ENCODE results near the gene TNK1. TPM values are rescaled to one million over a fixed set of nuclear protein-coding genes. Genes with fewer than 3 reads are reported as not detected.

TNK1 gene
- total RNA-seq, 1 donor from 2014 or later: 5.8 TPM

DNA sequence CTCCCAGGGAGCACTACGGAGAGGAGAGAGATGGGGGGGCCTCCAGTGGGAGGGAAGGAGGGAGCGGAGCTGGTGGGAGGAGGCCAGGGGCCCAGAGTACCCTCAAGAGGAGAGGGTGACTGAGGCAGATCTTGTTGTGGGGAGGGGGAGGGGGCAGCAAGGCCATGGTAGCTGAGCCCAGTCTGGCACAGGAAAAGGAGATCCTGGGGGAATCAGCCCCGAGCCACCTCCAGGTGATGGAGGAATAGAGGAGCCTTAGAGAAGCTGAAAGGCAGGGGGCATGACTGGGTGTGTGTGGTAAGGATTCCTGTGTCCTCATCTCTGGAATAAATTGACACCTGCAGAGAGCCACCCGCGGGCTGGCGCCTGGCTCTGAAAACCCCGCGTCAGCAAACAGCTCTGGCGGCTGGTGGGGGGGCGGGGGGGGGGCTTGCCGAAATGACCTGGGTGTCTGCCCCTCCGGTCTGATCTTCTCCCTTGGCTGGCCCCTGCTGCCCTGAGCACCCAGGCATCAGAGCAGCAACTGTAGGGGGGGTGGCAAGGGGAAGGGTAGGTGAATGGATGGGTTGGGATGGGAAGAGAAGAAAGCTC is 25.4 kb downstream of the TNK1 start:
- intact Hi-C loops (cut with DNase I): no loop called here
- no peaks in the 10 kb centered on the region for H3K27me3 ChIP-seq
- ATAC-seq (no peak), DNase-seq (no peak)
- no peaks in the 10 kb centered on the region for H3K9me3 ChIP-seq
- no peak overlapping the region for H3K27ac ChIP-seq
- peaks cover 10% of the 10 kb centered on the region for H3K4me1 ChIP-seq
- H3K4me3 ChIP-seq: no peak overlapping the region
- TF ChIP-seq, protein P1, sequence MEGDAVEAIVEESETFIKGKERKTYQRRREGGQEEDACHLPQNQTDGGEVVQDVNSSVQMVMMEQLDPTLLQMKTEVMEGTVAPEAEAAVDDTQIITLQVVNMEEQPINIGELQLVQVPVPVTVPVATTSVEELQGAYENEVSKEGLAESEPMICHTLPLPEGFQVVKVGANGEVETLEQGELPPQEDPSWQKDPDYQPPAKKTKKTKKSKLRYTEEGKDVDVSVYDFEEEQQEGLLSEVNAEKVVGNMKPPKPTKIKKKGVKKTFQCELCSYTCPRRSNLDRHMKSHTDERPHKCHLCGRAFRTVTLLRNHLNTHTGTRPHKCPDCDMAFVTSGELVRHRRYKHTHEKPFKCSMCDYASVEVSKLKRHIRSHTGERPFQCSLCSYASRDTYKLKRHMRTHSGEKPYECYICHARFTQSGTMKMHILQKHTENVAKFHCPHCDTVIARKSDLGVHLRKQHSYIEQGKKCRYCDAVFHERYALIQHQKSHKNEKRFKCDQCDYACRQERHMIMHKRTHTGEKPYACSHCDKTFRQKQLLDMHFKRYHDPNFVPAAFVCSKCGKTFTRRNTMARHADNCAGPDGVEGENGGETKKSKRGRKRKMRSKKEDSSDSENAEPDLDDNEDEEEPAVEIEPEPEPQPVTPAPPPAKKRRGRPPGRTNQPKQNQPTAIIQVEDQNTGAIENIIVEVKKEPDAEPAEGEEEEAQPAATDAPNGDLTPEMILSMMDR (IDR thresholded peaks at IDR 0.05): no peak
- H3K36me3 ChIP-seq: no peaks in the 10 kb centered on the region

DNA sequence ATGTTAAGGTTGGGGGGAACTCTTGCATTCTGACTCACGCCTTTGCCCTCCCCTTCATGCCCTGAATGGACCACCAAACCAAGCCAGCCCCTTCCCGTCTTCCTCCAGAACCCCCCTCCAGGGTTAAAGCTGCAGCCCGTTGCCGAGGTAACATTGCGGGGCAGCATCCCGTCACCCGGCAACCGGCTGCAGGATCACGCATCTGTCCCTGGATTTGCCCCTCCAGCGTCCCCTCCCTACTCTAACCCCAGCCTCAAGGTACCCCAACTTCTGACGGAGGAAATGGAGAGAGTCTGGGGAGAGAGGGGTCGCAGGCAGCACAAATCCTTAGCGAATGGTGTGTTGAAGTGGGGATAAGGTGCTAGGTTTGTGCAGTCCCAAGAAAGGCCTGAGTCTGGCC is 26.2 kb downstream of the TNK1 start:
- DNase-seq (no peak), ATAC-seq (no peak)
- H3K27ac ChIP-seq: no peak overlapping the region
- TF ChIP-seq, protein P1 (IDR thresholded peaks at IDR 0.05): no peak
- no peaks in the 10 kb centered on the region for H3K9me3 ChIP-seq
- H3K27me3 ChIP-seq: no peaks in the 10 kb centered on the region
- H3K4me3 ChIP-seq: no peak overlapping the region
- no peaks in the 10 kb centered on the region for H3K36me3 ChIP-seq
- intact Hi-C loops (cut with DNase I): no loop called here
- H3K4me1 ChIP-seq: peaks cover 10% of the 10 kb centered on the region

DNA sequence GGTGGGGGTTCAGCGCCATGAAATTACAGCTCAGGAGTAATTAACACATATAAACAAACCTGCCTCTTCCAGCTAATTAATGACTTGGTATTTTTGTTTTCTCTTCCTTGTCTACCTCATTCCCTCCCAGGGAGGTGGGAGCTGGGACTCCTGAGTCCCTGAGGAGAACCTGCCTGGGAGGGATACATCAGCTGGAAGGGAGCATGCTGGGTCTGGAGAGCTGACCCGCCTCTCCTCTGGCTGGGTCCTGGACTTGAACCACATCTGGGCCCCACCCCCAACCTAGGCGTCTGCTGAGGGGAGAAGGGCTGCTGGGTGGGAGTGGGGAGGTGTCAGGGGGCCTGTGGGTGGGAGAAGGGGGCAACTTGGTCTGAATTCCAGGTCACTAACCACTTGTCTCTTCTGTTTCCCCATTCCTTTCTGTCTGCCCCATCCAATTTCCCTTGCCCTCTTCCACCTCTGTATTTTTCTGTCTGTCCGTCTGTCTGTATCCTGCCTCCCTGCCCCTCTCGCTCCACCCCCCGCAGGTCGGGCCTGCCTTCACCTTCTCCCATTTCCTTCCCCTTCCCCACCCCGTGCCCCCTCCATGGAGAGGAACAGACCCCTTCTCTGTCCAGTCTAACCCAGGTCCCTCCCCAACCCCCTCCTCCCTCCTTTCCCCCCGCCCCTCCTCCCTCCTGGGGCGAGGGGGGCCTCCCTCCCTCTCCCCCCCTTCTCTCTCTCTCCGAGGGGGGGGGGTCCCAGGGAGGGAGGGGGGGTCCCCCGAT is 26.8 kb downstream of the TNK1 start, which contains the start of gene NLGN2:
NLGN2 (plus strand) TSS at position 361 of the 767 bp plus-strand sequence. CDS start 411 bp downstream, outside the sequence.
- Histone ChIP-seq H3K4me3 (no peak within 1 kb of the TSS), H3K27ac (no peak within 1 kb of the TSS), H3K4me1 (peaks cover 7% of the 10 kb centered on the region), H3K36me3 (no peaks in the 10 kb centered on the region), H3K9me3 (no peaks in the 10 kb centered on the region), H3K27me3 (no peaks in the 10 kb centered on the region)
- ATAC-seq (no peak), DNase-seq (no peak)
- intact Hi-C loops (cut with DNase I): no loop called here
- TF ChIP-seq, protein P1 (IDR thresholded peaks at IDR 0.05): no peak

DNA sequence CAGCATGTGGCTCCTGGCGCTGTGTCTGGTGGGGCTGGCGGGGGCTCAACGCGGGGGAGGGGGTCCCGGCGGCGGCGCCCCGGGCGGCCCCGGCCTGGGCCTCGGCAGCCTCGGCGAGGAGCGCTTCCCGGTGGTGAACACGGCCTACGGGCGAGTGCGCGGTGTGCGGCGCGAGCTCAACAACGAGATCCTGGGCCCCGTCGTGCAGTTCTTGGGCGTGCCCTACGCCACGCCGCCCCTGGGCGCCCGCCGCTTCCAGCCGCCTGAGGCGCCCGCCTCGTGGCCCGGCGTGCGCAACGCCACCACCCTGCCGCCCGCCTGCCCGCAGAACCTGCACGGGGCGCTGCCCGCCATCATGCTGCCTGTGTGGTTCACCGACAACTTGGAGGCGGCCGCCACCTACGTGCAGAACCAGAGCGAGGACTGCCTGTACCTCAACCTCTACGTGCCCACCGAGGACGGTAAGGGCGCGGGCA is 27.4 kb downstream of the TNK1 start:
- intact Hi-C loops (cut with DNase I): no loop called here
- TF ChIP-seq, protein P1 (IDR thresholded peaks at IDR 0.05): no peak
- no peak overlapping the region for H3K27ac ChIP-seq
- H3K27me3 ChIP-seq: no peaks in the 10 kb centered on the region
- H3K4me1 ChIP-seq: peaks cover under 1% of the 10 kb centered on the region
- ATAC-seq (no peak), DNase-seq (no peak)
- no peak overlapping the region for H3K4me3 ChIP-seq
- no peaks in the 10 kb centered on the region for H3K9me3 ChIP-seq
- H3K36me3 ChIP-seq: no peaks in the 10 kb centered on the region

DNA sequence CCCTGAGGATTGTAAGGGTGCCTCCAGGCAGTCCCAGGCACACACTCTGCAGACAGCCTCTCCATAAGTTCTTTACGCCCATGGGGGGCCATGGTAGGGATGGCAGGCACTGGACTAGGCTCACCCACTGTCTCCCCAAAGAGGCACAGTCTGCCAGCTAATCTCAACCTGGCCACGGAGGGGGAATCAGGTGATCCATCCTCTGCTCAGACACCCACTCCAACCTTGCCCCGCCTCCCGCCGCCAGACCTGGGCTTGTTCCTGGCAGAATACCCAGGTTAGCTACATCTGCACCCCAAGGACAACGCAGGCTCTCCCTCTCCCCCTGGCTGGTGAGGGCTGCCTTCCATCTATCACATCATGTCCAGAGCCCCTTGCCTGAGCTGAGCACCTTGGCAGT is 28.0 kb downstream of the TNK1 start:
- Histone ChIP-seq H3K27me3 (no peaks in the 10 kb centered on the region), H3K4me3 (no peak overlapping the region), H3K4me1 (no peaks in the 10 kb centered on the region), H3K36me3 (no peaks in the 10 kb centered on the region), H3K27ac (no peak overlapping the region), H3K9me3 (no peaks in the 10 kb centered on the region)
- TF ChIP-seq, protein P1 (IDR thresholded peaks at IDR 0.05): no peak
- intact Hi-C loops (cut with DNase I): no loop called here
- no peak for DNase-seq
- ATAC-seq: no peak
